Omental fat pad (tissue), 4 donors: ENCODE data around the gene B4GALT5. TPM values are rescaled to one million over a fixed set of nuclear protein-coding genes. Genes with fewer than 3 reads are reported as not detected.

ENCODE experiments used
- ATAC-seq: fragments of 150-250 bp; one replicate; pipeline ENCODE4 v1.9.1; 2016; ENCODE audit warnings: mild to moderate bottlenecking, moderate library complexity; ENCODE audit not compliant: low FRiP score
- DNase-seq: peaks from one replicate; pipeline ENCODE4 v3.0.0-alpha.2; 2019; ENCODE audit warnings: low spot score
- CTCF ChIP-seq, 3 donors: fragments of 450-650 bp; IDR thresholded peaks; one replicate each; pipeline ENCODE4 v1.5.1; 2016 to 2017; ENCODE audit warnings: antibody characterized with exemption in 3 of 3, mild to moderate bottlenecking in 3 of 3, moderate library complexity in 2 of 3
- total RNA-seq, 4 donors: library from RNA; depleted of rRNA; stranded (reverse); fragments of >200 nt; gene quantifications; one replicate each; pipeline ENCODE4 v1.1.0, GENCODE V29; 2016

B4GALT5 gene
- total RNA-seq, 4 donors from 2014 or later = 27.0 to 93.1 (median 31.3) TPM

- no peak for TF ChIP-seq CTCF (IDR thresholded peaks at IDR 0.05)
- ATAC-seq (peak; percentile 71), DNase-seq (no peak)
These were observed 14.3 kb downstream of the B4GALT5 start for GRCh38 chr20:49699200-49699992.

DNA sequence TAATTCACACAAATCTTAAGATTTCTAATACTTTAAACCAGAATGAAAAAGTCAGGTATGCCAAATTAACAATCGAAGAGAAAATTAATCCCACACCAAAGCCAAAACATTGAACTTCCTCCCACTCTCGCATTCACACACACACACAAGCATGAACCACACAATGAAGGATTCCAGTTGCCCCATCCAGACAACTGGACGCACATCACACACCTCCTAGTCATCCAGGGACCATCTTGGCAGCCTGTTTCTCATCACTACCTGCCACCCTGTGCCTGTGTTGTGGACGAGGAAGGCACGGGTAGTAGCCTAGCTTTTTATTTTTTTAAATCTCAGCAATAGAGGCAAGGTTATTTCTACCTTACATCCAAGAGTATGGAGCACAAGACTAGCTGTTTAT, 15.2 kb downstream of the B4GALT5 start:
- ATAC-seq (no peak), DNase-seq (no peak)
- no peak for TF ChIP-seq CTCF (IDR thresholded peaks at IDR 0.05)

GRCh38 chr20:49697071-49697470, 16.6 kb downstream of the B4GALT5 start:
- ATAC-seq = no peak
- no peak for TF ChIP-seq CTCF (IDR thresholded peaks at IDR 0.05)
- DNase-seq = no peak

GRCh38 chr20:49696594-49696993, 17.1 kb downstream of the B4GALT5 start:
- TF ChIP-seq CTCF (IDR thresholded peaks at IDR 0.05) = no peak
- no peak for ATAC-seq
- no peak for DNase-seq

DNA sequence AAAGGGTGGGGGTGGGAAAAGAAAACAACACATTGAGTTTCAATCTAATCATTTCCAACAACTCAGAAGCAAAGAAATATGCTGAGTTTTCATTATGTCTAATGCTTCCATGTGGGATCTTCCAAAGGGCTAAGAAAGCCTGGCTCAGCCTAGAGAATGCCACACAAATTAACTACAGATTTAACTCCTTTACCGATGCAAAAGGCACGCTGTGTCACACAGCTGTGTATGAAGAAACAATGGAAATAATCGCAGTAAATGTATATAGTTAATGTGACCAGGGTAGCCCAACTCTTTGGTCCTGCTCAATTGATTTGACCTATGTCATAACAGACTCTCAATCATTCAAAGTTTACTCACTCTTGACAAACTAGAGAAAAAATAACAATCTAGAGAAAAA, 17.8 kb downstream of the B4GALT5 start:
- DNase-seq (no peak), ATAC-seq (no peak)
- TF ChIP-seq CTCF (IDR thresholded peaks at IDR 0.05) = no peak

GRCh38 chr20:49694450-49695071, 19.1 kb downstream of the B4GALT5 start:
- no peak for ATAC-seq
- TF ChIP-seq CTCF (IDR thresholded peaks at IDR 0.05) = no peak
- no peak for DNase-seq
